ENCODE measurements around the gene OSBPL9. TPM values are rescaled to one million over a fixed set of nuclear protein-coding genes. Genes with fewer than 3 reads are reported as not detected.

Gene OSBPL9
- total and polyA plus RNA-seq, 9 of the 15 experiments (the other 6 are each of a cell fraction or from before 2014, with no cell fraction given), result 43.9 to 217 (median 170) TPM

GRCh38 chr1:51649593-51650091, 32.8 kb downstream of the OSBPL9 start (continued):
- TF ChIP-seq BRD9 (IDR thresholded peaks at IDR 0.05; ENCODE audit: low read depth, partially characterized antibody) (no peak), CREB5 (CRISPR knock-in tag; IDR thresholded peaks at IDR 0.05) (no peak), KDM2B (CRISPR knock-in tag; IDR thresholded peaks at IDR 0.05) (no peak), CHD4 (IDR thresholded peaks at IDR 0.05; ENCODE audit: insufficient read depth, insufficient replicate concordance, low read depth, low read length, poor library complexity, severe bottlenecking) (no peak), TCF15 (CRISPR knock-in tag; IDR thresholded peaks at IDR 0.05) (no peak), BCL6 (CRISPR knock-in tag; IDR thresholded peaks at IDR 0.05) (no peak), SREBF1 (IDR thresholded peaks at IDR 0.05; ENCODE audit: borderline replicate concordance, low read depth, low read length) (no peak), BHLHE40 (IDR thresholded peaks at IDR 0.05; ENCODE audit: low read length) (no peak), FOXK2 (conservative IDR thresholded peaks at IDR 0.05 in 1 of 2, IDR thresholded peaks at IDR 0.05 in 1 of 2; ENCODE audit: low read depth in 2 of 2) (peak; percentile 77 to 84; a peak in 3 of 4 replicates), EWSR1 (IDR thresholded peaks at IDR 0.05; ENCODE audit: borderline replicate concordance, low read depth, partially characterized antibody) (no peak), TAF15 (IDR thresholded peaks at IDR 0.05; ENCODE audit: low read depth, low read length) (no peak), BMI1 (IDR thresholded peaks at IDR 0.05; ENCODE audit: low read length) (no peak), SNIP1 (IDR thresholded peaks at IDR 0.05; ENCODE audit: low read depth) (no peak), RCOR1 (IDR thresholded peaks at IDR 0.05; ENCODE audit: borderline replicate concordance in 1 of 2, low read depth in 2 of 2, low read length in 2 of 2) (peak in 1 of 2 experiments; percentile 71; a peak in 1 of 4 replicates), NFIC (IDR thresholded peaks at IDR 0.05) (no peak), CBFA2T2 (conservative IDR thresholded peaks at IDR 0.05) (no peak), SIN3B (IDR thresholded peaks at IDR 0.05; ENCODE audit: low read depth) (no peak), FOXA1 (IDR thresholded peaks at IDR 0.05; ENCODE audit: borderline replicate concordance) (no peak), SMARCA5 (IDR thresholded peaks at IDR 0.05) (peak; percentile 76), PPARD (CRISPR knock-in tag; IDR thresholded peaks at IDR 0.05) (no peak), PYGO2 (tag; IDR thresholded peaks at IDR 0.05) (no peak)
- TF ChIP-seq, protein P1, sequence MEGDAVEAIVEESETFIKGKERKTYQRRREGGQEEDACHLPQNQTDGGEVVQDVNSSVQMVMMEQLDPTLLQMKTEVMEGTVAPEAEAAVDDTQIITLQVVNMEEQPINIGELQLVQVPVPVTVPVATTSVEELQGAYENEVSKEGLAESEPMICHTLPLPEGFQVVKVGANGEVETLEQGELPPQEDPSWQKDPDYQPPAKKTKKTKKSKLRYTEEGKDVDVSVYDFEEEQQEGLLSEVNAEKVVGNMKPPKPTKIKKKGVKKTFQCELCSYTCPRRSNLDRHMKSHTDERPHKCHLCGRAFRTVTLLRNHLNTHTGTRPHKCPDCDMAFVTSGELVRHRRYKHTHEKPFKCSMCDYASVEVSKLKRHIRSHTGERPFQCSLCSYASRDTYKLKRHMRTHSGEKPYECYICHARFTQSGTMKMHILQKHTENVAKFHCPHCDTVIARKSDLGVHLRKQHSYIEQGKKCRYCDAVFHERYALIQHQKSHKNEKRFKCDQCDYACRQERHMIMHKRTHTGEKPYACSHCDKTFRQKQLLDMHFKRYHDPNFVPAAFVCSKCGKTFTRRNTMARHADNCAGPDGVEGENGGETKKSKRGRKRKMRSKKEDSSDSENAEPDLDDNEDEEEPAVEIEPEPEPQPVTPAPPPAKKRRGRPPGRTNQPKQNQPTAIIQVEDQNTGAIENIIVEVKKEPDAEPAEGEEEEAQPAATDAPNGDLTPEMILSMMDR (IDR thresholded peaks at IDR 0.05 in 2 of 3, conservative IDR thresholded peaks at IDR 0.05 in 1 of 3; ENCODE audit: insufficient read depth in 2 of 3, low read depth in 1 of 3, low read length in 3 of 3), result no peak
- TF ChIP-seq, protein P2, sequence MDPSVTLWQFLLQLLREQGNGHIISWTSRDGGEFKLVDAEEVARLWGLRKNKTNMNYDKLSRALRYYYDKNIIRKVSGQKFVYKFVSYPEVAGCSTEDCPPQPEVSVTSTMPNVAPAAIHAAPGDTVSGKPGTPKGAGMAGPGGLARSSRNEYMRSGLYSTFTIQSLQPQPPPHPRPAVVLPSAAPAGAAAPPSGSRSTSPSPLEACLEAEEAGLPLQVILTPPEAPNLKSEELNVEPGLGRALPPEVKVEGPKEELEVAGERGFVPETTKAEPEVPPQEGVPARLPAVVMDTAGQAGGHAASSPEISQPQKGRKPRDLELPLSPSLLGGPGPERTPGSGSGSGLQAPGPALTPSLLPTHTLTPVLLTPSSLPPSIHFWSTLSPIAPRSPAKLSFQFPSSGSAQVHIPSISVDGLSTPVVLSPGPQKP (CRISPR knock-in tag; IDR thresholded peaks at IDR 0.05), result no peak
- TF ChIP-seq, protein P3, sequence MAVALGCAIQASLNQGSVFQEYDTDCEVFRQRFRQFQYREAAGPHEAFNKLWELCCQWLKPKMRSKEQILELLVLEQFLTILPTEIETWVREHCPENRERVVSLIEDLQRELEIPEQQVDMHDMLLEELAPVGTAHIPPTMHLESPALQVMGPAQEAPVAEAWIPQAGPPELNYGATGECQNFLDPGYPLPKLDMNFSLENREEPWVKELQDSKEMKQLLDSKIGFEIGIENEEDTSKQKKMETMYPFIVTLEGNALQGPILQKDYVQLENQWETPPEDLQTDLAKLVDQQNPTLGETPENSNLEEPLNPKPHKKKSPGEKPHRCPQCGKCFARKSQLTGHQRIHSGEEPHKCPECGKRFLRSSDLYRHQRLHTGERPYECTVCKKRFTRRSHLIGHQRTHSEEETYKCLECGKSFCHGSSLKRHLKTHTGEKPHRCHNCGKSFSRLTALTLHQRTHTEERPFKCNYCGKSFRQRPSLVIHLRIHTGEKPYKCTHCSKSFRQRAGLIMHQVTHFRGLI (CRISPR knock-in tag; IDR thresholded peaks at IDR 0.05), result no peak
